HepG2 (cell line): ENCODE measurements around the gene CERS6. TPM values are rescaled to one million over a fixed set of nuclear protein-coding genes. Genes with fewer than 3 reads are reported as not detected.
A peak's percentile ranks its signal among the peaks of the same experiment; 100 is the strongest.

Source experiments
- ATAC-seq: fragments of 200-7000 bp; cut with Tn5 transposase; 3 replicates; pipeline ENCODE4 v1.9.1; 2020; ENCODE audit warnings: mild to moderate bottlenecking, moderate library complexity
- BruUV-seq: library from RNA; stranded (reverse); fragments of 400-500 nt; replicated peaks from 2 replicates; lab custom pipeline; 2021; lab: Mats Ljungman, UMichigan
- CTCF ChIA-PET: fragments of 300-600 bp; formaldehyde crosslinking; extraction: SDS; loops from one replicate; lab custom pipeline; 2021; ENCODE audit warnings: low total read pairs, inconsistent platforms, low intra/inter-chr PET ratio; lab: Yijun Ruan, JAX
- POLR2A ChIA-PET: fragments of 350-600 bp; sonication (Branson Sonifier 250); formaldehyde crosslinking; loops from one replicate; lab custom pipeline; 2020; ENCODE audit warnings: antibody characterized with exemption, inconsistent platforms; lab: Yijun Ruan, JAX
- DNase-seq: peaks from one replicate; pipeline ENCODE4 v3.0.0-alpha.2; 2015; ENCODE audit warnings: low spot score
- FAIRE-seq: peaks from 3 replicates; lab custom pipeline; 2011; peaks lifted over from hg19 to GRCh38; lab: Jason Lieb, UNC
- H2AFZ ChIP-seq: one replicate; pipeline ENCODE4 v1.6.1; 2011; ENCODE audit warnings: low read length, inconsistent platforms
- H3K27ac ChIP-seq: fragments of 300-600 bp; 3 replicates; pipeline ENCODE4 v1.8.0; 2011; ENCODE audit warnings: mixed run types, mild to moderate bottlenecking, mixed read lengths, low read length, inconsistent platforms; ENCODE audit not compliant: insufficient read depth; ENCODE audit errors: extremely low read length
- H3K27me3 ChIP-seq, 2 experiments: fragments of 200-600 bp in 1 of 2; 2 replicates in 1 of 2; 3 replicates in 1 of 2; pipeline versions ENCODE4 v1.6.0 to v1.8.0; 2011; ENCODE audit warnings: low read length in 2 of 2, mild to moderate bottlenecking in 2 of 2, moderate library complexity in 2 of 2, inconsistent platforms in 1 of 2; ENCODE audit not compliant: insufficient read depth in 2 of 2, control insufficient read depth in 1 of 2
- H3K36me3 ChIP-seq, 2 experiments: fragments of 200-600 bp in 1 of 2; replicated peaks in 1 of 2; 2 replicates in 1 of 2; 3 replicates in 1 of 2; pipeline versions ENCODE4 v1.5.1 to v1.8.0; 2011; ENCODE audit warnings: low read length in 2 of 2, inconsistent platforms in 1 of 2; ENCODE audit not compliant: insufficient read depth in 2 of 2, control insufficient read depth in 1 of 2
- H3K4me1 ChIP-seq: 2 replicates; pipeline ENCODE4 v1.5.1; 2012; ENCODE audit warnings: low read length, inconsistent platforms; ENCODE audit not compliant: insufficient read depth
- H3K4me2 ChIP-seq: 2 replicates; pipeline ENCODE4 v1.6.0; 2011; ENCODE audit warnings: low read depth, low read length, inconsistent platforms
- H3K4me3 ChIP-seq, 3 experiments: fragments of 200-600 bp in 1 of 3; sonication (generic), shearing (Covaris generic) in 1 of 3; replicated peaks in 1 of 3; 2 replicates each; pipeline ENCODE4 v1.5.1; 2011 to 2016; ENCODE audit warnings: low read length in 3 of 3, inconsistent platforms in 2 of 3, low read depth in 2 of 3, mild to moderate bottlenecking in 2 of 3, control low read depth in 1 of 3, mixed read lengths in 1 of 3; ENCODE audit not compliant: insufficient read depth in 1 of 3
- H3K79me2 ChIP-seq: one replicate; pipeline ENCODE4 v1.6.1; 2011; ENCODE audit warnings: low read length, inconsistent platforms; ENCODE audit not compliant: insufficient read depth
- H3K9ac ChIP-seq: 2 replicates; pipeline ENCODE4 v1.6.0; 2011; ENCODE audit warnings: mild to moderate bottlenecking, low read depth, low read length, inconsistent platforms; ENCODE audit not compliant: insufficient read depth
- H3K9me3 ChIP-seq: 2 replicates; pipeline ENCODE4 v1.5.1; 2012; ENCODE audit warnings: mild to moderate bottlenecking, low read length
- H4K20me1 ChIP-seq: 2 replicates; pipeline ENCODE4 v1.6.0; 2011; ENCODE audit warnings: inconsistent platforms, mild to moderate bottlenecking, low read length, moderate library complexity; ENCODE audit not compliant: insufficient read depth
- CEBPZ ChIP-seq: IDR thresholded peaks from 2 replicates; pipeline ENCODE4 v1.6.1; 2012; ENCODE audit warnings: low read length, improper control_type of control experiment
- MYPOP ChIP-seq: sonication (generic); formaldehyde crosslinking; IDR thresholded peaks from 2 replicates; pipeline ENCODE4 v1.8.1; 2023; ENCODE audit warnings: mild to moderate bottlenecking, moderate library complexity, missing genetic modification reagents
- REXO4 ChIP-seq: sonication (generic); formaldehyde crosslinking; IDR thresholded peaks from 2 replicates; pipeline ENCODE4 v1.8.0; 2022; ENCODE audit warnings: missing genetic modification reagents, mild to moderate bottlenecking, borderline replicate concordance
- SIN3A ChIP-seq: IDR thresholded peaks from 2 replicates; pipeline ENCODE4 v1.6.1; 2011; ENCODE audit warnings: low read depth, mild to moderate bottlenecking, control low read depth, low read length, borderline replicate concordance
- ZNF503 ChIP-seq: sonication (generic); formaldehyde crosslinking; IDR thresholded peaks from 2 replicates; pipeline ENCODE4 v1.4.0; 2020; ENCODE audit warnings: missing genetic modification reagents
- WGBS: methylation state at CpG from one replicate; pipeline ENCODE4 v1.1.6; 2017; ENCODE audit warnings: low lambda C conversion rate; 5-methylcytosine and 5-hydroxymethylcytosine counted together
- in situ Hi-C: cut with HindIII; loops from 2 replicates; pipeline ENCODE4 v1.10.0; 2017; ENCODE audit warnings: low pct_unique_long_range_greater_than_20kb; ENCODE audit not compliant: extremely low pct_ligation_motif_present
- intact Hi-C: fragments of 100-400 bp; cut with micrococcal nuclease; formaldehyde crosslinking; loops from one replicate; pipeline ENCODE4 v1.10.0; 2022; ENCODE audit not compliant: unreplicated experiment
- polyA plus RNA-seq, 8 experiments: library from polyadenylated mRNA; depleted of rRNA in 3 of 8; stranded (reverse) in 7 of 8; unstranded in 1 of 8; fragments of >200 nt; fragmentation: Illumina TruSeq in 4 of 8; extraction: Trizol in 4 of 8; gene quantifications; 2 replicates each; pipeline versions ENCODE4 v1.2.1 to v1.2.3, GENCODE V29; 2011 to 2016; ENCODE audit warnings: low read depth in 4 of 8, missing spikeins in 1 of 8, mixed read lengths in 1 of 8; ENCODE audit not compliant: insufficient read depth in 1 of 8
- total RNA-seq, 5 experiments: library from RNA; depleted of rRNA; stranded (reverse); fragments of >200 nt; fragmentation: Illumina TruSeq; extraction: Trizol; gene quantifications; 2 replicates each; pipeline ENCODE4 v1.2.3, GENCODE V29; 2016; ENCODE audit warnings: low read depth in 1 of 5

CERS6 gene
- total and polyA plus RNA-seq, 2 of the 13 experiments (the other 11 are each of a cell fraction or from before 2014, with no cell fraction given), result 10.1 to 20.3 TPM

- no peak for TF ChIP-seq REXO4
- TF ChIP-seq CEBPZ, result no peak
Observed at GRCh38 chr2:168632709-168633121, 176.6 kb downstream of the CERS6 start (continued).

- Histone ChIP-seq H3K9me3 (no peaks in the 10 kb centered on the region), H4K20me1 (no peaks in the 10 kb centered on the region), H3K27me3 (no peaks in the 10 kb centered on the region), H3K9ac (no peak overlapping the region), H3K4me3 (no peak overlapping the region), H3K27ac (no peak overlapping the region), H3K4me2 (no peak overlapping the region), H2AFZ (no peak overlapping the region), H3K36me3 (no peaks in the 10 kb centered on the region; a peak in 1 of 5 replicates), H3K4me1 (no peaks in the 10 kb centered on the region), H3K79me2 (no peaks in the 10 kb centered on the region)
- in situ Hi-C loops, result no loop called here
- WGBS, result 100% methylated on average over 1 of the region's 1 CpG
- DNase-seq, result no peak
- no peak for TF ChIP-seq SIN3A
- no peak for TF ChIP-seq ZNF503 (CRISPR knock-in tag)
- TF ChIP-seq MYPOP (CRISPR knock-in tag), result no peak
- CTCF ChIA-PET, result no interaction called here
- TSS peak; percentile 16 for BruUV-seq
- intact Hi-C loops, result no loop called here
- POLR2A ChIA-PET, result no interaction called here
- no peak for ATAC-seq
- FAIRE-seq, result no peak
Observed at GRCh38 chr2:168633200-168633599, 177.1 kb downstream of the CERS6 start.
